ENCODE data around the gene YES1.

DNA sequence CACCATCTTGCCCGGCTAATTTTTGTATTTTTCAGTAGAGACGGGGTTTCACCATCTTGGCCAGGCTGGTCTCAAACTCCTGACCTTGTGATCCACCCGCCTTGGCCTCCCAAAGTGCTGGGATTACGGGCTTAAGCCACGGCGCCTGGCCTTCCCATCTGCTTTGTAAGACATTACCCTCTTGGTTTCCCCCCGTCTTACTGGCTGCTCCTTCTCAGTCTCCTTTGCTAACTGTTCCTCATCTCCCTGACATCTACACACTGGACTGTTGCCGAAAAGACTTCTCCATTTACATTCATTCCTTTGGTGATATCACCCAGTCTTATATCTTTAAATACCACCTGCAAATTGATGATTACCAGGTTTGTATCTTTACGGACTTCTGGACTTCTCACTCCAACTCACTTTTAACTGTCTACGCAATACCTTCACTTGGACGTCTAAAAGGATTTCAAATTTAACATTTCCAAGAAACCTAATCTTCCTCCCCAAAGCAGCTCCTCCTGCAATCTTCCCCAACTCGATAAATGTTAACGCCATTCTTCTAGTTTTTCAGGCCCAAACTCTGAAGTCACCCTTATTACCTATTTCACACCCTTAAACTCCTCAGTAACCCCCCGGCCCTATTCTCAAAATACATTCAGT is 37.9 kb downstream of the YES1 start:
- TF ChIP-seq CTCF (IDR thresholded peaks at IDR 0.05; ENCODE audit: low read length) = no peak
- no peak for TF ChIP-seq EZH2 (optimal IDR thresholded peaks at IDR 0.05; ENCODE audit: low read depth, low read length)

Data from MM.1S (cell line).